Mesendoderm (in vitro differentiated cells): Measurements from ENCODE around the gene TRIM67.
"Not testable (repeated sequence)": the region's sequence is repeated elsewhere in the genome, so short reads cannot be mapped to it uniquely, and the experiment has no call there.

Experiments
- DNase-seq: peaks from one replicate; pipeline ENCODE4 v3.0.0; 2013
- H2AK5ac ChIP-seq: 2 replicates; pipeline ENCODE4 v1.6.1; 2013; ENCODE audit warnings: low read length, inconsistent platforms
- H2BK120ac ChIP-seq: 2 replicates; pipeline ENCODE4 v1.6.1; 2013; ENCODE audit warnings: low read depth, mild to moderate bottlenecking, low read length, moderate library complexity, mixed read lengths
- H2BK15ac ChIP-seq: replicated peaks from 2 replicates; pipeline ENCODE4 v1.6.1; 2013; ENCODE audit warnings: low read depth, mild to moderate bottlenecking, moderate library complexity
- H2BK5ac ChIP-seq: 2 replicates; pipeline ENCODE4 v1.6.1; 2013; ENCODE audit warnings: low read length, inconsistent platforms
- H3K18ac ChIP-seq: 2 replicates; pipeline ENCODE4 v1.6.1; 2013; ENCODE audit warnings: mild to moderate bottlenecking, low read length, mixed read lengths
- H3K23ac ChIP-seq: one replicate; pipeline ENCODE4 v1.6.1; 2013; ENCODE audit warnings: low read length
- H3K27ac ChIP-seq: 2 replicates; pipeline ENCODE4 v1.5.1; 2013; ENCODE audit warnings: low read depth, mild to moderate bottlenecking, inconsistent platforms, low read length, moderate library complexity
- H3K27me3 ChIP-seq: 2 replicates; pipeline ENCODE4 v1.6.1; 2013; ENCODE audit warnings: low read length, control low read depth, mild to moderate bottlenecking, inconsistent platforms; ENCODE audit not compliant: insufficient read depth, poor library complexity
- H3K36me3 ChIP-seq: 2 replicates; pipeline ENCODE4 v1.6.1; 2013; ENCODE audit warnings: low read length, inconsistent platforms; ENCODE audit not compliant: control insufficient read depth, insufficient read depth
- H3K4ac ChIP-seq: one replicate; pipeline ENCODE4 v1.6.1; 2013; ENCODE audit warnings: low read depth, mild to moderate bottlenecking, low read length, moderate library complexity
- H3K4me1 ChIP-seq: 2 replicates; pipeline ENCODE4 v1.6.1; 2013; ENCODE audit warnings: low read depth, low read length, inconsistent platforms; ENCODE audit not compliant: control insufficient read depth
- H3K4me2 ChIP-seq: 2 replicates; pipeline ENCODE4 v1.6.1; 2013; ENCODE audit warnings: low read length
- H3K4me3 ChIP-seq: 2 replicates; pipeline ENCODE4 v1.5.1; 2013; ENCODE audit warnings: mild to moderate bottlenecking, low read length
- H3K56ac ChIP-seq: one replicate; pipeline ENCODE4 v1.6.1; 2013; ENCODE audit warnings: low read length
- H3K79me1 ChIP-seq: 2 replicates; pipeline ENCODE4 v1.6.1; 2013; ENCODE audit warnings: low read length, inconsistent platforms
- H3K79me2 ChIP-seq: 2 replicates; pipeline ENCODE4 v1.6.1; 2013; ENCODE audit warnings: mild to moderate bottlenecking, low read length; ENCODE audit not compliant: control insufficient read depth, insufficient read depth
- H3K9ac ChIP-seq: 2 replicates; pipeline ENCODE4 v1.6.1; 2013; ENCODE audit warnings: low read length, inconsistent platforms
- H4K5ac ChIP-seq: one replicate; pipeline ENCODE4 v1.6.1; 2013; ENCODE audit warnings: low read length
- H4K8ac ChIP-seq: one replicate; pipeline ENCODE4 v1.6.1; 2013; ENCODE audit warnings: low read depth, mild to moderate bottlenecking, control low read depth, low read length, moderate library complexity
- WGBS: extraction: QIAGEN DNeasy Blood & Tissue Kit; methylation state at CpG from one replicate; pipeline ENCODE4 v1.1.7; 2013; ENCODE audit warnings: low lambda C conversion rate, missing lambda C conversion rate; ENCODE audit not compliant: insufficient coverage; ENCODE audit errors: extremely low coverage; 5-methylcytosine and 5-hydroxymethylcytosine counted together

Gene TRIM67

DNA sequence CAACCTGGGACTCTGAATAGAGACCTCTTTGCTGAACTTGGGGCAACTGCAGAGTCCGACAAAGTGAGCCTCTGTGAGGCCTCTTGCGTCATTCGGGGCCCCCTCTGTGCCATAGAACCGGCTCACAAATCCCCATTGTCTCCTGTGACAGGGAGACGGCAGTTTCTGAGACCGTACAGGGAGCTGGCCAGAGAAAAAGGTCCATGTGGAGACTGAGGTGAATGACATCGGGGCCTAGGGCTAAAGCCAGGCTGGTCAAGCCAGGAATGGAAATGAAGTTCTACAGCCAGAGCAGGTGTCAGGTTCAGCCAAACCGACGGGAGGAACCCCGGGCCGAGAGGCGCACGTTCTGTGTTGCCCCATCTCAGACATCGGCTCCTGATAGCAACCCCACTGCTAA lies 37.1 kb upstream of the TRIM67 start:
- H3K23ac ChIP-seq = no peak overlapping the region
- no peak overlapping the region for H3K27ac ChIP-seq
- H3K79me2 ChIP-seq = no peaks in the 10 kb centered on the region
- DNase-seq = no peak
- no peak overlapping the region for H4K5ac ChIP-seq
- H2BK15ac ChIP-seq = no peak overlapping the region
- no peaks in the 10 kb centered on the region for H3K27me3 ChIP-seq
- no peak overlapping the region for H3K4me3 ChIP-seq
- no peak overlapping the region for H4K8ac ChIP-seq
- no peak overlapping the region for H2BK120ac ChIP-seq
- H2AK5ac ChIP-seq = no peak overlapping the region
- no peak overlapping the region for H3K4ac ChIP-seq
- H3K18ac ChIP-seq = no peak overlapping the region
- no peaks in the 10 kb centered on the region for H3K79me1 ChIP-seq
- no peaks in the 10 kb centered on the region for H3K4me1 ChIP-seq
- H3K36me3 ChIP-seq = no peaks in the 10 kb centered on the region
- H3K56ac ChIP-seq = no peak overlapping the region
- no peak overlapping the region for H2BK5ac ChIP-seq
- WGBS = no CpG with 5 or more reads among the region's 14 CpGs
- no peak overlapping the region for H3K9ac ChIP-seq
- no peak overlapping the region for H3K4me2 ChIP-seq

- Histone ChIP-seq H3K4ac (no peak overlapping the region), H3K9ac (no peak overlapping the region), H3K23ac (no peak overlapping the region), H3K56ac (no peak overlapping the region), H3K79me2 (no peaks in the 10 kb centered on the region), H3K79me1 (no peaks in the 10 kb centered on the region), H2BK15ac (no peak overlapping the region), H3K18ac (no peak overlapping the region), H4K5ac (no peak overlapping the region), H3K4me1 (no peaks in the 10 kb centered on the region), H4K8ac (no peak overlapping the region), H3K36me3 (no peaks in the 10 kb centered on the region), H2AK5ac (no peak overlapping the region), H2BK120ac (no peak overlapping the region), H3K27ac (no peak overlapping the region), H3K4me2 (no peak overlapping the region), H3K4me3 (no peak overlapping the region), H3K27me3 (no peaks in the 10 kb centered on the region), H2BK5ac (no peak overlapping the region)
- WGBS = no CpG with 5 or more reads among the region's 9 CpGs
- no peak for DNase-seq
These were observed 35.8 kb upstream of the TRIM67 start for GRCh38 chr1:231125972-231126580.

- WGBS = no CpG with 5 or more reads among the region's 6 CpGs
- H4K8ac ChIP-seq, H3K27me3 ChIP-seq, H2BK120ac ChIP-seq, H4K5ac ChIP-seq, H3K4ac ChIP-seq, H3K18ac ChIP-seq, DNase-seq, H3K79me1 ChIP-seq, H3K4me2 ChIP-seq, H3K27ac ChIP-seq, H3K4me1 ChIP-seq, H3K23ac ChIP-seq, H3K56ac ChIP-seq, H3K36me3 ChIP-seq, H3K9ac ChIP-seq, H2AK5ac ChIP-seq, H2BK5ac ChIP-seq, H3K79me2 ChIP-seq, H2BK15ac ChIP-seq, H3K4me3 ChIP-seq: not testable (repeated sequence)
These were observed 34.8 kb upstream of the TRIM67 start for GRCh38 chr1:231127106-231127505.

GRCh38 chr1:231128471-231128870 lies 33.4 kb upstream of the TRIM67 start:
- no CpG with 5 or more reads among the region's 27 CpGs for WGBS
- H3K9ac ChIP-seq = not testable (repeated sequence)

GRCh38 chr1:231130544-231130943 lies 31.3 kb upstream of the TRIM67 start:
- H3K36me3 ChIP-seq = no peaks in the 10 kb centered on the region
- H3K18ac ChIP-seq = no peak overlapping the region
- H3K79me2 ChIP-seq = no peaks in the 10 kb centered on the region
- no peak overlapping the region for H3K9ac ChIP-seq
- H2AK5ac ChIP-seq = no peak overlapping the region
- no peak for DNase-seq
- H3K4me1 ChIP-seq = no peaks in the 10 kb centered on the region
- WGBS = no CpG with 5 or more reads among the region's 4 CpGs
- no peak overlapping the region for H3K4me3 ChIP-seq
- H4K5ac ChIP-seq = no peak overlapping the region
- no peak overlapping the region for H2BK15ac ChIP-seq
- H4K8ac ChIP-seq = no peak overlapping the region
- H2BK5ac ChIP-seq = no peak overlapping the region
- no peaks in the 10 kb centered on the region for H3K27me3 ChIP-seq
- H2BK120ac ChIP-seq = no peak overlapping the region
- H3K4ac ChIP-seq = no peak overlapping the region
- H3K56ac ChIP-seq = no peak overlapping the region
- H3K27ac ChIP-seq = no peak overlapping the region
- H3K4me2 ChIP-seq = no peak overlapping the region
- no peak overlapping the region for H3K23ac ChIP-seq
- no peaks in the 10 kb centered on the region for H3K79me1 ChIP-seq

More at GRCh38 chr1:231128471-231128870, 33.4 kb upstream of the TRIM67 start:
- H3K56ac ChIP-seq, H3K27ac ChIP-seq, H4K8ac ChIP-seq, DNase-seq, H3K79me1 ChIP-seq, H3K36me3 ChIP-seq, H3K4ac ChIP-seq, H2BK15ac ChIP-seq, H2BK5ac ChIP-seq, H3K18ac ChIP-seq, H3K79me2 ChIP-seq, H3K4me1 ChIP-seq, H2BK120ac ChIP-seq, H2AK5ac ChIP-seq, H3K27me3 ChIP-seq, H3K4me2 ChIP-seq, H3K23ac ChIP-seq, H4K5ac ChIP-seq, H3K4me3 ChIP-seq: not testable (repeated sequence)

DNA sequence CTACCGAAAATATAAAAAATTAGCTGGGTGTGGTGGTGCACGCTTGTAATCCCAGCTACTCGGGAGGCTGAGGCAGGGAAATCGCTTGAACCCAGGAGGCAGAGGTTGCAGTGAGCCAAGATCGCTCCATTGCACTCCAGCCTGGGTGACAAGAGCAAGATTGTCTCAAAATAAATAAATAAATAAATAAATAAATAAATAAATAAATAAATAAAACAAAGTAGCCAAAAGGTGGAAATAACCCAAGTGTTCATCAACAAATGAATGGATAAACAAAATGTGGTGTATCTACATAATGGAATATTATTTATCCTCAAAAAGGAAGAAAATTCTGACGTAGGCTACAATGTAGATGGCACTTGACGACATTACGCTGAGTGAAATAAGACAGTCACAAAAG lies 29.3 kb upstream of the TRIM67 start:
- WGBS = no CpG with 5 or more reads among the region's 8 CpGs
- not testable (repeated sequence) for H2BK5ac ChIP-seq, H4K8ac ChIP-seq, H3K27me3 ChIP-seq, H3K79me2 ChIP-seq, H3K4ac ChIP-seq, H3K79me1 ChIP-seq, H2AK5ac ChIP-seq, H4K5ac ChIP-seq, H3K56ac ChIP-seq, H3K4me2 ChIP-seq, H3K4me3 ChIP-seq, H3K27ac ChIP-seq, H2BK15ac ChIP-seq, H3K23ac ChIP-seq, H3K36me3 ChIP-seq, H3K9ac ChIP-seq, DNase-seq, H3K4me1 ChIP-seq, H2BK120ac ChIP-seq, H3K18ac ChIP-seq
